K562 (cell line): ENCODE results near the gene SNX19. TPM values are rescaled to one million over a fixed set of nuclear protein-coding genes. Genes with fewer than 3 reads are reported as not detected.

ENCODE experiments used
- ARHGAP35 ChIP-seq: fragments of 450-650 bp; IDR thresholded peaks from 2 replicates; pipeline ENCODE4 v1.6.1; 2018; ENCODE audit not compliant: partially characterized antibody
- ARID1B ChIP-seq: fragments of 450-650 bp; IDR thresholded peaks from 2 replicates; pipeline ENCODE4 v1.6.1; 2016; ENCODE audit warnings: antibody characterized with exemption, mild to moderate bottlenecking, inconsistent platforms
- CBFA2T3 ChIP-seq: fragments of 450-650 bp; IDR thresholded peaks from 2 replicates; pipeline ENCODE4 v1.6.1; 2017
- DPF2 ChIP-seq: fragments of 450-650 bp; IDR thresholded peaks from 2 replicates; pipeline ENCODE4 v1.6.1; 2016
- E2F3 ChIP-seq: fragments of 250-450 bp; sonication (Bioruptor Pico); IDR thresholded peaks from 2 replicates; pipeline ENCODE4 v1.4.0; 2020; ENCODE audit warnings: mild to moderate bottlenecking
- EWSR1 ChIP-seq: fragments of 450-650 bp; IDR thresholded peaks from 2 replicates; pipeline ENCODE4 v1.6.1; 2018; ENCODE audit warnings: borderline replicate concordance, mild to moderate bottlenecking, low read depth, moderate library complexity; ENCODE audit not compliant: partially characterized antibody
- FIP1L1 ChIP-seq: fragments of 200-400 bp; formaldehyde crosslinking; IDR thresholded peaks from 2 replicates; pipeline ENCODE4 v1.6.1; 2018; ENCODE audit warnings: mild to moderate bottlenecking, low read depth, low read length; ENCODE audit not compliant: poor library complexity, severe bottlenecking
- FOXJ2 ChIP-seq: fragments of 200-800 bp; sonication (Bioruptor generic); IDR thresholded peaks from 2 replicates; pipeline ENCODE4 v1.6.1; 2016; ENCODE audit warnings: missing genetic modification characterization, missing compliant biosample characterization
- FOXK2 ChIP-seq, 2 experiments: fragments of 450-650 bp; IDR thresholded peaks in 1 of 2; conservative IDR thresholded peaks in 1 of 2; 2 replicates each; pipeline ENCODE4 v1.6.1; 2016; ENCODE audit warnings: low read depth in 2 of 2, mild to moderate bottlenecking in 1 of 2
- HNRNPK ChIP-seq: fragments of 200-400 bp; formaldehyde crosslinking; IDR thresholded peaks from one replicate; pipeline ENCODE4 v1.6.1; 2018; ENCODE audit warnings: mild to moderate bottlenecking, low read depth, low read length; ENCODE audit not compliant: poor library complexity, severe bottlenecking
- ILF3 ChIP-seq: fragments of 450-650 bp; IDR thresholded peaks from 2 replicates; pipeline ENCODE4 v1.6.1; 2018; ENCODE audit warnings: antibody characterized with exemption, mild to moderate bottlenecking, moderate library complexity, borderline replicate concordance
- IRF2 ChIP-seq: sonication (generic); formaldehyde crosslinking; IDR thresholded peaks from 2 replicates; pipeline ENCODE4 v1.8.1; 2022; ENCODE audit warnings: mild to moderate bottlenecking, missing genetic modification reagents
- KLF10 ChIP-seq: fragments of 250-450 bp; sonication (Bioruptor Pico); IDR thresholded peaks from 2 replicates; pipeline ENCODE4 v1.6.1; 2021; ENCODE audit warnings: matching md5 sums
- LEF1 ChIP-seq: fragments of 450-650 bp; IDR thresholded peaks from 2 replicates; pipeline ENCODE4 v1.6.1; 2016; ENCODE audit warnings: mild to moderate bottlenecking
- MAFG ChIP-seq: fragments of 450-650 bp; conservative IDR thresholded peaks from 2 replicates; pipeline ENCODE4 v1.6.1; 2016; ENCODE audit warnings: missing genetic modification characterization, missing compliant biosample characterization
- POLR2A ChIP-seq: fragments of 450-650 bp; conservative IDR thresholded peaks from 2 replicates; pipeline ENCODE4 v1.6.1; 2016
- RAD21 ChIP-seq, 2 experiments: fragments of 250-450 bp in 1 of 2; fragments of 450-650 bp in 1 of 2; sonication (Bioruptor Pico) in 1 of 2; formaldehyde crosslinking in 1 of 2; IDR thresholded peaks in 1 of 2; conservative IDR thresholded peaks in 1 of 2; 2 replicates each; pipeline versions ENCODE4 v1.4.0 to v1.8.0; 2020 to 2022; ENCODE audit warnings: mild to moderate bottlenecking in 2 of 2, moderate library complexity in 1 of 2
- SAFB ChIP-seq: fragments of 200-400 bp; formaldehyde crosslinking; IDR thresholded peaks from 2 replicates; pipeline ENCODE4 v1.6.1; 2017; ENCODE audit warnings: low read depth, low read length, borderline replicate concordance
- SP1 ChIP-seq: sonication (generic); formaldehyde crosslinking; IDR thresholded peaks from 2 replicates; pipeline ENCODE4 v1.8.1; 2022; ENCODE audit warnings: mild to moderate bottlenecking, missing genetic modification reagents
- TAL1 ChIP-seq: fragments of 450-650 bp; IDR thresholded peaks from 2 replicates; pipeline ENCODE4 v1.6.1; 2016; ENCODE audit warnings: mild to moderate bottlenecking
- TCF3 ChIP-seq: sonication (generic); formaldehyde crosslinking; IDR thresholded peaks from 2 replicates; pipeline ENCODE4 v1.4.0; 2020; ENCODE audit warnings: mild to moderate bottlenecking, missing genetic modification reagents
- YBX1 ChIP-seq: fragments of 450-650 bp; IDR thresholded peaks from 2 replicates; pipeline ENCODE4 v1.7.1; 2016; ENCODE audit warnings: mild to moderate bottlenecking
- YY1 ChIP-seq, 3 experiments: IDR thresholded peaks; 2 replicates each; pipeline ENCODE4 v1.6.1; 2011; ENCODE audit warnings: low read length in 2 of 3, mild to moderate bottlenecking in 2 of 3, moderate library complexity in 2 of 3, borderline replicate concordance in 1 of 3, control low read depth in 1 of 3, low read depth in 1 of 3; ENCODE audit not compliant: insufficient read depth in 3 of 3, insufficient replicate concordance in 2 of 3, control insufficient read depth in 1 of 3, insufficient read length in 1 of 3; ENCODE audit errors: extremely low read depth in 1 of 3
- ZNF41 ChIP-seq: fragments of 250-450 bp; sonication (Bioruptor Pico); conservative IDR thresholded peaks from 2 replicates; pipeline ENCODE4 v1.4.0; 2020; ENCODE audit warnings: mild to moderate bottlenecking
- ZNF561 ChIP-seq: fragments of 450-650 bp; formaldehyde crosslinking; conservative IDR thresholded peaks from 2 replicates; pipeline ENCODE4 v1.4.0; 2020; ENCODE audit warnings: mild to moderate bottlenecking, moderate library complexity
- ZNF75A ChIP-seq: fragments of 450-650 bp; formaldehyde crosslinking; IDR thresholded peaks from 2 replicates; pipeline ENCODE4 v1.4.0; 2020; ENCODE audit warnings: mild to moderate bottlenecking
- ZSCAN29 ChIP-seq: fragments of 450-650 bp; IDR thresholded peaks from 2 replicates; pipeline ENCODE4 v1.6.1; 2017
- polyA plus RNA-seq, 8 experiments: library from polyadenylated mRNA; depleted of rRNA in 4 of 8; stranded (reverse) in 5 of 8; unstranded in 3 of 8; fragments of >200 nt; fragmentation: Nextera tagmentation in 2 of 8; fragmentation: Illumina TruSeq in 1 of 8; extraction: Ambion mirVana in 2 of 8; extraction: Trizol in 1 of 8; gene quantifications; 2 replicates each; pipeline versions ENCODE4 v1.2.1 to v1.2.3, GENCODE V29; 2011 to 2014; ENCODE audit warnings: inconsistent platforms in 1 of 8, missing spikeins in 1 of 8
- total RNA-seq, 7 experiments: library from RNA; depleted of rRNA in 6 of 7; stranded (reverse); fragments of >200 nt in 6 of 7; fragmentation: Illumina TruSeq in 2 of 7; extraction: Trizol in 2 of 7; gene quantifications; 2 replicates each; pipeline versions ENCODE4 v1.2.1 to v1.2.3, GENCODE V29; 2011 to 2021; ENCODE audit warnings: low replicate concordance in 1 of 7
- TF ChIP-seq, protein P1 (sequence below): sonication (generic); formaldehyde crosslinking; IDR thresholded peaks from 2 replicates; pipeline ENCODE4 v1.9.0; 2022; ENCODE audit warnings: mild to moderate bottlenecking, missing genetic modification reagents
- TF ChIP-seq, protein P2 (sequence below): conservative IDR thresholded peaks from 2 replicates; pipeline ENCODE4 v1.6.1; 2011; ENCODE audit warnings: low read depth, mild to moderate bottlenecking, low read length; ENCODE audit not compliant: control insufficient read depth
- TF ChIP-seq, protein P3 (sequence below): sonication (generic); formaldehyde crosslinking; IDR thresholded peaks from 2 replicates; pipeline ENCODE4 v1.9.0; 2022; ENCODE audit warnings: mild to moderate bottlenecking, missing genetic modification reagents

SNX19 gene
- total and polyA plus RNA-seq, 9 of the 15 experiments (the other 6 are each of a cell fraction or from before 2014, with no cell fraction given) = 2.2 to 31.3 (median 19.6) TPM

DNA sequence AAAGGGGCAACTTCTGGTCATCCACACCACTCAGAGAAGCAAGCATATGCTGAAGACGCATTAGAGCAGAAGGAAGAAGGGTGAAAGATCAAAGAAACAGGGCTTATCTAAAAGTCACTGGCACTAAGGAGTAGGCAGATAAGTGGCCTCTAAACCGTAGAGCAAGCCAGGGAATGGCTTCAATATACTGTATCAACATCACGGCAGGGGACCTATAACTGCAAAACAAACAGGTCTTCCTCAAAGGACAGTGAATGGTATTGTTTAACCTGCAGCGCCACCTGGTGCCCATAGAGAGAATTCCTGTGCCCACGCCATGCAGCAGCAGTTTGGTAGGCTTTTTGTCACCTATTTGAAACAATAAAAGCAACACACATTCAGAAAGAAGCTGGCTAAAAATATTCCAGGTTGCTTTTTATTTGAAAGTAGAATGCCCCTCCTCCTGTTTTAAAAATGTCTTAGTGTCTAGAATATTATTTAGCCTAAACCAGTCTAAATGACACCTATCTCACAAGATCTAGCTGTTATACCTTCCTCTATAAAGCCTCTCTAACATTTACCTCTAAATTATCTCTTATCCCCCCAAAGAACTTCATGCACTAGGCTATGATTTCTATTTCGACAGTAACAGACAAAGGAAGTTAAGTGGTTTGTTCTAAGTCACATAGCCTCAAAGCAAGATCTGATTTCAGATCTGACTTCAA lies 21.8 kb downstream of the SNX19 start (continued):
- TF ChIP-seq, protein P1, sequence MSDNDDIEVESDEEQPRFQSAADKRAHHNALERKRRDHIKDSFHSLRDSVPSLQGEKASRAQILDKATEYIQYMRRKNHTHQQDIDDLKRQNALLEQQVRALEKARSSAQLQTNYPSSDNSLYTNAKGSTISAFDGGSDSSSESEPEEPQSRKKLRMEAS (CRISPR knock-in tag) = no peak
- TF ChIP-seq ZNF561 (no peak), FOXJ2 (tag) (no peak), POLR2A (no peak), SAFB (no peak), MAFG (no peak), CBFA2T3 (peak; percentile 77), ARHGAP35 (no peak), ARID1B (peak; percentile 64), YBX1 (no peak), SP1 (no peak), TCF3 (CRISPR knock-in tag) (peak; percentile 56), HNRNPK (no peak), YY1 (IDR thresholded peaks at IDR 0.05; ENCODE audit: borderline replicate concordance in 1 of 3, control insufficient read depth in 1 of 3, extremely low read depth in 1 of 3, insufficient read depth in 3 of 3, insufficient read length in 1 of 3, insufficient replicate concordance in 2 of 3, low read depth in 1 of 3, low read length in 2 of 3) (no peak), ZSCAN29 (no peak), TAL1 (peak; percentile 55), RAD21 (CRISPR knock-in tag; conservative IDR thresholded peaks at IDR 0.05 in 1 of 2, IDR thresholded peaks at IDR 0.05 in 1 of 2) (peak; percentile 51 to 64), ZNF75A (CRISPR knock-in tag) (no peak), KLF10 (CRISPR knock-in tag) (no peak), FOXK2 (conservative IDR thresholded peaks at IDR 0.05 in 1 of 2, IDR thresholded peaks at IDR 0.05 in 1 of 2; ENCODE audit: low read depth in 2 of 2) (no peak), IRF2 (CRISPR knock-in tag) (no peak), E2F3 (CRISPR knock-in tag) (no peak), LEF1 (peak; percentile 80; the same call in 1 of the 2 replicates), DPF2 (peak; percentile 53), EWSR1 (no peak), ZNF41 (CRISPR knock-in tag) (no peak), FIP1L1 (no peak), ILF3 (no peak)
- TF ChIP-seq, protein P2, sequence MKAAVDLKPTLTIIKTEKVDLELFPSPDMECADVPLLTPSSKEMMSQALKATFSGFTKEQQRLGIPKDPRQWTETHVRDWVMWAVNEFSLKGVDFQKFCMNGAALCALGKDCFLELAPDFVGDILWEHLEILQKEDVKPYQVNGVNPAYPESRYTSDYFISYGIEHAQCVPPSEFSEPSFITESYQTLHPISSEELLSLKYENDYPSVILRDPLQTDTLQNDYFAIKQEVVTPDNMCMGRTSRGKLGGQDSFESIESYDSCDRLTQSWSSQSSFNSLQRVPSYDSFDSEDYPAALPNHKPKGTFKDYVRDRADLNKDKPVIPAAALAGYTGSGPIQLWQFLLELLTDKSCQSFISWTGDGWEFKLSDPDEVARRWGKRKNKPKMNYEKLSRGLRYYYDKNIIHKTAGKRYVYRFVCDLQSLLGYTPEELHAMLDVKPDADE = no peak
- TF ChIP-seq, protein P3, sequence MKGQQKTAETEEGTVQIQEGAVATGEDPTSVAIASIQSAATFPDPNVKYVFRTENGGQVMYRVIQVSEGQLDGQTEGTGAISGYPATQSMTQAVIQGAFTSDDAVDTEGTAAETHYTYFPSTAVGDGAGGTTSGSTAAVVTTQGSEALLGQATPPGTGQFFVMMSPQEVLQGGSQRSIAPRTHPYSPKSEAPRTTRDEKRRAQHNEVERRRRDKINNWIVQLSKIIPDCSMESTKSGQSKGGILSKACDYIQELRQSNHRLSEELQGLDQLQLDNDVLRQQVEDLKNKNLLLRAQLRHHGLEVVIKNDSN (CRISPR knock-in tag) = no peak
